GM12878 (cell line): ENCODE data around the gene CYP8B1. TPM values are rescaled to one million over a fixed set of nuclear protein-coding genes. Genes with fewer than 3 reads are reported as not detected.

Experiments
- ATAC-seq: fragments of 200-7000 bp; cut with Tn5 transposase; 3 replicates; pipeline ENCODE4 v1.9.1; 2020; ENCODE audit warnings: mild to moderate bottlenecking, moderate library complexity
- BruUV-seq: library from RNA; stranded (reverse); fragments of 400-500 nt; replicated peaks from 2 replicates; lab custom pipeline; 2021; lab: Mats Ljungman, UMichigan
- CTCF ChIA-PET: fragments of 300-600 bp; sonication (Branson Sonifier 250); formaldehyde crosslinking; extraction: SDS; loops from one replicate; lab custom pipeline; 2021; ENCODE audit warnings: inconsistent platforms; lab: Yijun Ruan, JAX
- POLR2A ChIA-PET: fragments of 350-600 bp; formaldehyde crosslinking; extraction: SDS; loops from one replicate; lab custom pipeline; 2021; ENCODE audit warnings: inconsistent platforms; lab: Charles Lee
- RAD21 ChIA-PET: fragments of 300-600 bp; sonication (Branson Sonifier 250); formaldehyde crosslinking; loops from one replicate; lab custom pipeline; 2023; ENCODE audit warnings: antibody characterized with exemption; ENCODE audit not compliant: unreplicated experiment; lab: Charles Lee
- SMC1A ChIA-PET: fragments of 300-600 bp; sonication (Branson Sonifier 250); formaldehyde crosslinking; loops from one replicate; lab custom pipeline; 2023; ENCODE audit not compliant: unreplicated experiment, uncharacterized antibody; lab: Charles Lee
- DNase-seq: peaks from one replicate; pipeline ENCODE4 v3.0.0-alpha.2; 2011; ENCODE audit warnings: low read depth, low spot score
- FAIRE-seq: peaks from 3 replicates; lab custom pipeline; 2011; peaks lifted over from hg19 to GRCh38; lab: Jason Lieb, UNC
- H2AFZ ChIP-seq: 2 replicates; pipeline ENCODE4 v1.6.0; 2011; ENCODE audit warnings: low read depth, low read length, control low read depth; ENCODE audit not compliant: control insufficient read depth
- H3K27ac ChIP-seq: 2 replicates; pipeline ENCODE4 v1.5.1; 2011; ENCODE audit warnings: control low read depth; ENCODE audit not compliant: control insufficient read depth, insufficient read depth
- H3K27me3 ChIP-seq, 2 experiments: replicated peaks in 1 of 2; 2 replicates each; pipeline versions ENCODE4 v1.6.0 to v1.6.1; 2011; ENCODE audit warnings: low read length in 1 of 2; ENCODE audit not compliant: control insufficient read depth in 2 of 2, insufficient read depth in 2 of 2
- H3K36me3 ChIP-seq, 2 experiments: 2 replicates each; pipeline ENCODE4 v1.5.1; 2011; ENCODE audit warnings: low read length in 1 of 2; ENCODE audit not compliant: control insufficient read depth in 2 of 2, insufficient read depth in 2 of 2
- H3K4me1 ChIP-seq: 2 replicates; pipeline ENCODE4 v1.6.1; 2011; ENCODE audit warnings: mild to moderate bottlenecking, low read length, moderate library complexity, mixed read lengths; ENCODE audit not compliant: control insufficient read depth, insufficient read depth
- H3K4me2 ChIP-seq: 2 replicates; pipeline ENCODE4 v1.6.0; 2011; ENCODE audit warnings: control low read depth; ENCODE audit not compliant: control insufficient read depth, insufficient read depth
- H3K4me3 ChIP-seq: fragments of 200-600 bp; sonication (generic); 2 replicates; pipeline ENCODE4 v1.5.1; 2016
- H3K79me2 ChIP-seq: 2 replicates; pipeline ENCODE4 v1.6.0; 2011; ENCODE audit warnings: low read length; ENCODE audit not compliant: control insufficient read depth, insufficient read depth
- H3K9ac ChIP-seq: 2 replicates; pipeline ENCODE4 v1.8.0; 2011; ENCODE audit warnings: low read length, control low read depth, mixed read lengths; ENCODE audit not compliant: control insufficient read depth, insufficient read depth
- H3K9me3 ChIP-seq: replicated peaks from 3 replicates; pipeline ENCODE4 v1.5.1; 2011; ENCODE audit warnings: mild to moderate bottlenecking, low read length; ENCODE audit not compliant: control insufficient read depth, insufficient read depth
- H4K20me1 ChIP-seq: 2 replicates; pipeline ENCODE4 v1.6.0; 2011; ENCODE audit not compliant: control insufficient read depth, insufficient read depth
- EP300 ChIP-seq, 2 experiments: fragments of 150-350 bp in 1 of 2; IDR thresholded peaks; 2 replicates each; pipeline ENCODE4 v1.6.1; 2011 to 2012; ENCODE audit warnings: low read depth in 2 of 2, low read length in 2 of 2, borderline replicate concordance in 1 of 2, improper control_type of control experiment in 1 of 2, inconsistent platforms in 1 of 2; ENCODE audit not compliant: control insufficient read depth in 1 of 2
- MYB ChIP-seq: fragments of 150-350 bp; IDR thresholded peaks from 2 replicates; pipeline ENCODE4 v1.6.1; 2014; ENCODE audit warnings: mild to moderate bottlenecking, low read depth, low read length, borderline replicate concordance
- MYC ChIP-seq: IDR thresholded peaks from 2 replicates; pipeline ENCODE4 v1.6.1; 2011; ENCODE audit warnings: mild to moderate bottlenecking, low read length, moderate library complexity, inconsistent platforms; ENCODE audit not compliant: insufficient read depth, insufficient replicate concordance, insufficient read length, severe bottlenecking
- NR2C1 ChIP-seq: fragments of 450-650 bp; IDR thresholded peaks from 2 replicates; pipeline ENCODE4 v1.6.1; 2017; ENCODE audit warnings: antibody characterized with exemption, mild to moderate bottlenecking, moderate library complexity
- SPI1 ChIP-seq: IDR thresholded peaks from 2 replicates; pipeline ENCODE4 v1.6.1; 2011; ENCODE audit warnings: low read depth, mild to moderate bottlenecking, low read length, moderate library complexity, borderline replicate concordance; ENCODE audit not compliant: insufficient read depth
- SRF ChIP-seq, 2 experiments: IDR thresholded peaks; 2 replicates each; pipeline ENCODE4 v1.6.1; 2011; ENCODE audit warnings: low read depth in 2 of 2, low read length in 2 of 2, mild to moderate bottlenecking in 1 of 2, moderate library complexity in 1 of 2
- SUZ12 ChIP-seq: fragments of 200-600 bp; sonication (generic); IDR thresholded peaks from one replicate; pipeline ENCODE4 v1.6.1; 2018; ENCODE audit warnings: antibody characterized with exemption, mild to moderate bottlenecking; ENCODE audit not compliant: unreplicated experiment
- ZNF24 ChIP-seq: fragments of 450-650 bp; IDR thresholded peaks from 2 replicates; pipeline ENCODE4 v1.6.1; 2017; ENCODE audit warnings: antibody characterized with exemption, mild to moderate bottlenecking
- WGBS: methylation state at CpG from one replicate; pipeline ENCODE4 v1.1.6; 2016; ENCODE audit warnings: low lambda C conversion rate; ENCODE audit not compliant: insufficient replicate concordance, insufficient coverage; ENCODE audit errors: missing lambda C conversion rate; 5-methylcytosine and 5-hydroxymethylcytosine counted together
- in situ Hi-C: fragments of 300-500 bp; cut with MboI; formaldehyde crosslinking; loops from 9 replicates; pipeline ENCODE4 v1.14.3; 2018; ENCODE audit warnings: mixed read lengths
- intact Hi-C: fragments of 100-400 bp; cut with micrococcal nuclease; formaldehyde crosslinking; loops from one replicate; pipeline ENCODE4 v1.14.2; 2022; ENCODE audit not compliant: unreplicated experiment
- polyA plus RNA-seq, 11 experiments: library from polyadenylated mRNA; depleted of rRNA in 4 of 11; unstranded in 6 of 11; stranded (reverse) in 5 of 11; fragments of >200 nt; fragmentation: Nextera tagmentation in 4 of 11; fragmentation: Illumina TruSeq in 1 of 11; extraction: Ambion mirVana in 4 of 11; extraction: Trizol in 1 of 11; gene quantifications; 1 replicate in 1 of 11; 2 replicates in 10 of 11; pipeline versions ENCODE4 v1.2.1 to v1.2.3, GENCODE V29; 2011 to 2016; ENCODE audit warnings: inconsistent platforms in 2 of 11, missing spikeins in 2 of 11, low read depth in 1 of 11
- total RNA-seq, 4 experiments: library from RNA; depleted of rRNA in 3 of 4; stranded (reverse); fragments of >200 nt in 3 of 4; fragmentation: Illumina TruSeq in 1 of 4; extraction: Trizol in 1 of 4; gene quantifications; 2 replicates each; pipeline versions ENCODE4 v1.2.1 to v1.2.3, GENCODE V29; 2013 to 2021
- TF ChIP-seq, protein P1 (sequence below): fragments of 450-650 bp; IDR thresholded peaks from 2 replicates; pipeline ENCODE4 v1.6.1; 2014; ENCODE audit warnings: mild to moderate bottlenecking
- TF ChIP-seq, protein P2 (sequence below): IDR thresholded peaks from 2 replicates; pipeline ENCODE4 v1.6.1; 2011; ENCODE audit warnings: low read depth, mild to moderate bottlenecking, low read length, moderate library complexity, borderline replicate concordance; ENCODE audit errors: extremely low read depth

CYP8B1 gene
- total and polyA plus RNA-seq, 10 of the 15 experiments (the other 5 are each of a cell fraction or from before 2014, with no cell fraction given), result 0.08 TPM; not detected in 9

DNA sequence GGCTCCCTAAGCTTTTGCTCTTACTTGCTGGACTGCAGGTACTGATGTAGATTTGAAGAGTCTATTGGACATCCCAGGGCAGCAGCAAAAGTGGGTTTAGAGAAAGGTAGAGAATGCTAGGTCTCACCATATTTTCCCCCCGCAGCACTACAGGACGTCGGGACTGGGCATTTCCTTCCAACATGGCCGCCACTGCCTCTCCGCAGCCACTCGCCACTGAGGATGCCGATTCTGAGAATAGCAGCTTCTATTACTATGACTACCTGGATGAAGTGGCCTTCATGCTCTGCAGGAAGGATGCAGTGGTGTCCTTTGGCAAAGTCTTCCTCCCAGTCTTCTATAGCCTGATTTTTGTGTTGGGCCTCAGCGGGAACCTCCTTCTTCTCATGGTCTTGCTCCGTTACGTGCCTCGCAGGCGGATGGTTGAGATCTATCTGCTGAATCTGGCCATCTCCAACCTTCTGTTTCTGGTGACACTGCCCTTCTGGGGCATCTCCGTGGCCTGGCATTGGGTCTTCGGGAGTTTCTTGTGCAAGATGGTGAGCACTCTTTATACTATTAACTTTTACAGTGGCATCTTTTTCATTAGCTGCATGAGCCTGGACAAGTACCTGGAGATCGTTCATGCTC is 11.2 kb downstream of the CYP8B1 start:
- ChIA-PET POLR2A (no interaction called here), CTCF (no interaction called here), RAD21 (no interaction called here), SMC1A (no interaction called here)
- no peak overlapping the region for H2AFZ ChIP-seq
- in situ Hi-C loops (no loop called here), intact Hi-C loops (no loop called here)
- no peak overlapping the region for H3K4me2 ChIP-seq
- ATAC-seq (no peak), DNase-seq (no peak), FAIRE-seq (no peak)
- no peak overlapping the region for H3K9ac ChIP-seq
- no peaks in the 10 kb centered on the region for H3K36me3 ChIP-seq
- WGBS, result 76% methylated on average over 15 of the region's 15 CpGs
- no peaks in the 10 kb centered on the region for H4K20me1 ChIP-seq
- H3K4me3 ChIP-seq, result no peak overlapping the region
- no peaks in the 10 kb centered on the region for H3K27me3 ChIP-seq
- H3K79me2 ChIP-seq, result no peaks in the 10 kb centered on the region
- no TSS peak for BruUV-seq
- no peaks in the 10 kb centered on the region for H3K4me1 ChIP-seq
- H3K27ac ChIP-seq, result no peak overlapping the region
- TF ChIP-seq, protein P1, sequence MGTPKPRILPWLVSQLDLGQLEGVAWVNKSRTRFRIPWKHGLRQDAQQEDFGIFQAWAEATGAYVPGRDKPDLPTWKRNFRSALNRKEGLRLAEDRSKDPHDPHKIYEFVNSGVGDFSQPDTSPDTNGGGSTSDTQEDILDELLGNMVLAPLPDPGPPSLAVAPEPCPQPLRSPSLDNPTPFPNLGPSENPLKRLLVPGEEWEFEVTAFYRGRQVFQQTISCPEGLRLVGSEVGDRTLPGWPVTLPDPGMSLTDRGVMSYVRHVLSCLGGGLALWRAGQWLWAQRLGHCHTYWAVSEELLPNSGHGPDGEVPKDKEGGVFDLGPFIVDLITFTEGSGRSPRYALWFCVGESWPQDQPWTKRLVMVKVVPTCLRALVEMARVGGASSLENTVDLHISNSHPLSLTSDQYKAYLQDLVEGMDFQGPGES, result no peak
- TF ChIP-seq NR2C1, result no peak
- TF ChIP-seq ZNF24, result no peak
- TF ChIP-seq, protein P2, sequence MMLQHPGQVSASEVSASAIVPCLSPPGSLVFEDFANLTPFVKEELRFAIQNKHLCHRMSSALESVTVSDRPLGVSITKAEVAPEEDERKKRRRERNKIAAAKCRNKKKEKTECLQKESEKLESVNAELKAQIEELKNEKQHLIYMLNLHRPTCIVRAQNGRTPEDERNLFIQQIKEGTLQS, result no peak
- TF ChIP-seq SUZ12, result no peak
- TF ChIP-seq MYB, result no peak
- TF ChIP-seq MYC, result no peak
- no peak for TF ChIP-seq EP300 (IDR thresholded peaks at IDR 0.05; ENCODE audit: borderline replicate concordance in 1 of 2, control insufficient read depth in 1 of 2, low read depth in 2 of 2, low read length in 2 of 2)
- no peak for TF ChIP-seq SRF (IDR thresholded peaks at IDR 0.05; ENCODE audit: low read depth in 2 of 2, low read length in 2 of 2)
- no peak for TF ChIP-seq SPI1
- no peaks in the 10 kb centered on the region for H3K9me3 ChIP-seq
